GM21528 (cell line): ENCODE results near the gene SECISBP2.

Source experiments
- ATAC-seq: cut with Tn5 transposase; IDR thresholded peaks from one replicate; pipeline ENCODE4 v1.9.1; 2021; ENCODE audit warnings: mild to moderate bottlenecking, moderate library complexity; ENCODE audit not compliant: unreplicated experiment, low FRiP score

SECISBP2 gene

GRCh38 chr9:89380437-89381307 is 62.4 kb downstream of the SECISBP2 start:
- no peak for ATAC-seq

DNA sequence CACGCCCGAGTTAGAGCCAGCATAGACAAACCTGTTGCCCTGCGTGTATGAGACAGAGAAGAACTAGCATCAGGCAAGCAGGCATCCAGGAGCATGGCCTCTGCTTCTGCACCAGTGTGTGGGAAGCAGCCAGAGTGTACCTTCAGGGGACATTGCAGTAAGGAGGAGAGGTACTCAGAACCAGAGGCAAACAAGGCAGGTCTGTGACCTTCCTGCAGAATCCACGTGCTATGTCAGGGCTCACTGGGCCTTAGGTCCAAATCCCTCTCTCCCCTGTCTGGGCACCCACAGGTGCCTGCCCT is 63.0 kb downstream of the SECISBP2 start:
- ATAC-seq, result no peak

GRCh38 chr9:89382026-89382986 is 64.0 kb downstream of the SECISBP2 start:
- ATAC-seq, result no peak

- no peak for ATAC-seq
Observed at GRCh38 chr9:89383030-89383720, 64.9 kb downstream of the SECISBP2 start.

- no peak for ATAC-seq
Observed at GRCh38 chr9:89383721-89384300, 65.5 kb downstream of the SECISBP2 start.

DNA sequence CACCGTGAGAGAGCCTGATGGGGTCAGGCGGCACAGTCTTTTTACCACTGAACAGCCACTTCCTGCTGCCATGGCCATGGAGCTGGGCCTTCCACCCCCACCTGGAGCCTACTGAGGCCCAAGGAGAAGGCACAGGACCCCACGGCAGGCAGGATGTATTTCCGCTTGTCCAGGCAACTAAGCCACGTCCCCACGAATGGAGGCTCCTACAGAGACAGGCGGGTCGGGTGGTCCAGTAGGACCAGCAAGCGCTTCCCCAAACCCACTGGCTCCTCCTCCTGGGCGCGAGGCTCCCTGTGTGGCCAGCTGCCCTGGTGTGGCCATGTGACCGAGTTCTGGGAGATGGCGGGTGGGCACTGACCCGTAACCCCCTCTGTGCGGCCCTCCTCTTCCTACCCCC is 66.5 kb downstream of the SECISBP2 start:
- no peak for ATAC-seq

GRCh38 chr9:89386206-89386605 is 67.9 kb downstream of the SECISBP2 start:
- ATAC-seq, result no peak

DNA sequence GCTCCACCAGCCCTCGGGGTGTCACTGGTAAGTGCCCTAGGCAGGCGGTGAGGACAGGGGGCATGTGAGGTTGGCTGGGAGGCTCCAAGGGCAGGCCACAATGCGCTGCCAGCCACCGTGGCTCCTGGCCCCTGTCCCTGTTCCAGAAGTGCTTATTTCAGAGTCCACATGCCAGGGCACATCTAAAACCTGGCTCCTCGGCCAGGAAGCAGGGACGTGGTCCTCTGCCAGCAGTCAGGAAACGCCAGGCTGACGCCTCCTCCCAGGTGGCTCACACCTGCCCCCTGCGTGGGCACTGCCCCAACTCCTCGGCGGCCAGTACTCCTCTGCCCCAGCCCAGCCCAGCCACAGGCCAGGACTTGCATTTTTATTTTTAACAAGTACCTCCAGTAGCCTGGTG is 68.5 kb downstream of the SECISBP2 start:
- no peak for ATAC-seq

DNA sequence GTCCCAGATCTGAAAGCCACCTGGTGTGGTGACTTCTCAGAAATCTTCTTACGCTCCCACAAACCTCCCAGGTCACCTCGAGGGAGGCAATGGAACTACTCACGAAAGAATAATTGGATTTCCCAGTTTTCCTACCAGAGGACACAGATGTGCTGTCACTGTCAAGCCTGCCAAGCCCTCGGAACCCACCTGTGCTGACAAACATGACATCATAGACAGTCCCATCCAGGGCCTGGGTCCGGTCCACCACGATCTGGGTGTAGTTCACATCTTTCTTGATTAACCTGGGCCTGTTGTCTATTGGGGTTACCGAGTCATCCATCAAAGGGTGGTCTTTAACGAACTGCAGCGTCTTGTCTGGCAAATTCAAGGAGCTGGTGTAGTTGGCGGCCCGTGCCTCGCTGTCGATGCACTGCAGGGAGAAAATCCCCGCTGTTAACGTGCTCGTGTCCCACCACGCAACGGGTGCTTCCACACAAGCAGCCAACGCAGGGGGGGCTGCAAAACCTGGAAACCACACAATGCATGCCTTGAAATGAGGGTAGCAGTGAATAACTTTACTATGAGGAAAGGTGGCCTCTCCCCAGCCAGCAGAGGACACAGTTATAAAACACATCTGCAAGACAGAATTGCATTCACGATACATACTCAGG is 69.0 kb downstream of the SECISBP2 start:
- no peak for ATAC-seq

- ATAC-seq, result no peak
Observed at GRCh38 chr9:89388084-89388867, 70.0 kb downstream of the SECISBP2 start.

DNA sequence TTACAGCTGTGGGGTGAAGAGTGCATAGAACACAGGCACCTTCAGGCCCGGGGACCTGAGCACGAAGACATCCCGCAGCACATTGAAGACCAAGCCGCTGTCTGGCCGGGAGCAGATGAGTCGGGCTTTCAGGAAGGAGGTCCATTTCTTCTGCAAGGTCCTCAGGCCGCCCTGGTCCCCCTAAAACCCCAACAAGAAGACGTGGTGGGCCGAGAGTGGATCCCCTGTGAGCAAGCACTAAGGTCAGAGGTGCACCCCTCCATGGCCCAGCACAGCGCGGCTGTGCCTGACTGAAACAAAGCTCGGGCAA is 70.5 kb downstream of the SECISBP2 start:
- no peak for ATAC-seq

GRCh38 chr9:89390068-89390555 is 71.8 kb downstream of the SECISBP2 start:
- no peak for ATAC-seq

- ATAC-seq, result no peak
Observed at GRCh38 chr9:89390578-89391116, 72.3 kb downstream of the SECISBP2 start.

- no peak for ATAC-seq
Observed at GRCh38 chr9:89391585-89391984, 73.3 kb downstream of the SECISBP2 start.

- no peak for ATAC-seq
Observed at GRCh38 chr9:89394412-89394811, 76.1 kb downstream of the SECISBP2 start.

DNA sequence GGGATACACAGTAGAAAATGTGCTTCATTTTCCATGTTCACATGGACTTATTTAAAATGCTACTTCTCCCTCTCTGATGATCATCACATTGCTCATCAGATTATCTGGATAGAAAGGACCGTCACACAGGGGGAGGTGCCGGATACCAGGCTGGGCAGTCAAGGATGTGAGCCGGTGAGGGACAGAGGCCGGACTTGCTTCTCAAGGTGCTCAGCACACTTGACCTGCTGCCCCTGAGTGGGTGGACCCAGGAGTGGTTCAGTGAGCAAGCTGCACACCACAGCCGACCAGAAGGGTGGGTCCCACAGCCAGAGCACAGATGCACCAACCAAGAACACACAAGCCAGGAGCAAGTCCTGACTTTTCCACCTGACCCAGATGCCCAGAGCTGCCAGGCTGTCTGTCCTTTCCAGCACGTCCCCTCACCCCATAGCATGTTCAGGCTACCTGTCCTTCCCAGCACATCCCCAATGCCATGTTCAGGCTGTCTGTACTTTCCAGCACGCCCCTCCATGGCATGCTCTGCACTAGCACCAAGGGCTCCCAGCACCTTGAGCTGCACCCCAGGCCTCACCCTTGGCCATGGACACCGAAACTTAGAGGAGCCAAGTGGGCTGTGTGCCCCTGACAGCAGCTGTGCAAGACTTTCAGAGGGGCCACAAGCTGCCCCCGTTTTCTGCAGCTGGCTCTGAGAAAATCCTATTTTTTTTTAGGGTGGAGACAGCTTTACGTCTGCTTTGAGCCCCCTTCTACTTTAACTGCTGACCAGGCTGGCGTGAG is 77.8 kb downstream of the SECISBP2 start:
- no peak for ATAC-seq

GRCh38 chr9:89397471-89397870 is 79.2 kb downstream of the SECISBP2 start:
- no peak for ATAC-seq

DNA sequence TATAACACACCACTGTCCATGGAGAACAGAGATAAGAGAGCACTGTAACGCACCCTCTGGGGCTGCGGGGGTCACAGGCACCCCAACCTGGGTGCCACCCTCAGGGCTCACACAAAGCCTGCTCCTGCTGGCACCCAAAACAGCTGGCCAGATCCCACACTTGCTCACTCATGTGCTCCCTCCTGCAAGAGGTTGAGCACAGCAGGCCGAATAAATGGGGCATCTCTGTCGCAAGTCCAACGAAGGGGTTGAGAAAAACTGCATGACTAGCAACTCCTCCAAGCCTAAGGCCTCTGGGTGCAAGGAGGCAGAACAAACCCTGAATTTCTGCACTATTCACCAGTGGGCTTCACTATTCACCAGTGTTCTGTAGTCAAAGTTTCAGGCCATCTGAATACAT is 80.3 kb downstream of the SECISBP2 start:
- ATAC-seq, result no peak
